Measurements from ENCODE around the gene PTH1R.

The PTH1R gene

GRCh38 chr3:46849686-46850467 lies 27.6 kb upstream of the PTH1R start:
- DNase-seq (ENCODE audit: low read depth): no peak

GRCh38 chr3:46850468-46850779 lies 27.1 kb upstream of the PTH1R start:
- DNase-seq (ENCODE audit: low read depth): no peak

GRCh38 chr3:46851364-46852333 lies 25.9 kb upstream of the PTH1R start:
- DNase-seq (ENCODE audit: low read depth): no peak

- no peak for DNase-seq (ENCODE audit: low read depth)
These were observed 25.2 kb upstream of the PTH1R start for GRCh38 chr3:46852334-46852720.

- DNase-seq (ENCODE audit: low read depth): no peak
These were observed 24.6 kb upstream of the PTH1R start for GRCh38 chr3:46852839-46853355.

- no peak for DNase-seq (ENCODE audit: low read depth)
These were observed 23.8 kb upstream of the PTH1R start for GRCh38 chr3:46853441-46854415.

DNA sequence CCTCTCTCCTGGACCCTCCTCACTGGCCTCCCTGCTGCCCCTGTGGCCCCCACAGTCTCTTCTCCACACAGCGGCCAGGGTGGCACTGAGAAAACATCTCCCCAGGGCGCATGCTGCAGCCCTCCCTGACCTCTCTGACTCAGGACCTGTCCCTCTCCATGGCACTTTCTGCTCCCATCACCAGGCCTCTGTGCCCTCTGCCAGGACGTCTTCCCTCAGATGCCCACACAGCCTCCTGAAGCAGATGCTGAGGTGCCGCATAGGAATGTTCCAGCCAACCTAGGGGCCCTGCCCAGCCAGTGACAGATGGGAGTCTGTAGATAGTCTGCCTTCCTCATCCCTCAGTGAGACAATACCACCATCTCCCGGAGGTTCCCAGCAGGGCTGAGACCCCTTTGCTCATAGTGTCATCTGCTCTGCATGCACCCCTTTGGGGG lies 22.9 kb upstream of the PTH1R start:
- DNase-seq (ENCODE audit: low read depth): no peak

DNA sequence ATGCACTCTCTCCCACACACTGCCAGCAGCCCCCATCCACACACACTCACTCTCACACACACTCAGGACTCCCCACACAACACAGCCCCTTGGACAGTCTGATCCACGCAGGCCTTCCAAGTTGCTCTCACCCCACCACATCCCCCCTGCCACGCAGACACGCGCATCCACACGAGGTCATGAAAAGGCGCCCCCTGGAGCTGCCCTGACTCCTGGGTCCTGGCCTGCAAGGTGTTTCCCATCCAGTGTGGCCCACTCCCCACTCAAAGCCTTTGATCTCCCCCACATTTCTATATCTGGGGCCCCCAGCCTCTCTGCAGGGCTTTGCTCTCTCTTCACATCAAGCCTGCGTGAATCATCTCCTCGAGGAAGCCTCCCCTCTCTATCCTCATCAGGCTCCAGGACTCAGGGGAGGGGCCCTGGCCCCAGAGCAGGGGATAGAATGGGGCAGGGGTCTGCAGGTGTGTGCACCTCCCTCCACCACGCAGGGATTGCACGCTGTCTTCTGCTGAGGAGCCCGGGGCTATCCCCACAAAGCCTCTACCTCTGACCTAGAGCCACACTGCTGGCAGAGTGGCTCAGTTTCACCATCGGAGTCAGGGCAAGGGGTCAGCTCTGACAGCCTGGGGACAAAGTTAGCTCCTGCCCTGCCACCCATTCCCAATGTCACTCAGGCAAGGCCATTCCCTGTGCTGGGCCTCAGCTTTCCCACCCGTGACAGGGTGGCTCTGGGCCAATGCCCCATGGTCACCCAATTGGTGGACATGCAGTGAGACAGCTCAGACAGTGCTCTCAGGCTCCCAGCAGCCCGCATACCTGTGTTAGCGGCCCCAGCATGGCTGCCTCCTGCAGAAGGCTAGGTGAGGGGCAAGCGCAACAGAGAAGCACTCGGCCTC lies 20.7 kb upstream of the PTH1R start:
- DNase-seq (ENCODE audit: low read depth): no peak

GRCh38 chr3:46857485-46858341 lies 19.8 kb upstream of the PTH1R start:
- no peak for DNase-seq (ENCODE audit: low read depth)

DNA sequence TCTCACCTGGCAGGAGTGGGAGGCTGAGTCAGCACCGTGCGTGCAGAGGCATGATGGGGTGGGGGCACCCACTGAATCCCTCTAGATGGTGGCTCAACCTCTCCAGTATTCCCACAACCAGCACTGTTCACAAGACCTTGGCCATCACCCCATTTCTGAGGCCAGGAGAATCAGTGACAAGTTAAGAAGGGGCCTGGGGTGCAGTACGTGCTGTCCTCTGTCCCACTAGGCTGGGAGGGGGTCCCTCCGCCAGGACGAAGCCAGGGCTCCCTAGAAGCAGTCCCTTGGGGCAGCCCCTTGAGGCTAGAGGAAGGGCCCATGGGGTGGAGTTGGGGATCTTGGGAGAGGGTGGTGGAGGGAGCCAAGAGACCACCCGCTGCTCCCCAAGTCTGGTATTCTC lies 19.1 kb upstream of the PTH1R start:
- no peak for DNase-seq (ENCODE audit: low read depth)

- no peak for DNase-seq (ENCODE audit: low read depth)
These were observed 18.4 kb upstream of the PTH1R start for GRCh38 chr3:46859001-46859710.

- DNase-seq (ENCODE audit: low read depth): no peak
These were observed 17.3 kb upstream of the PTH1R start for GRCh38 chr3:46860017-46860809.

- DNase-seq (ENCODE audit: low read depth): no peak
These were observed 16.5 kb upstream of the PTH1R start for GRCh38 chr3:46860810-46861604.

DNA sequence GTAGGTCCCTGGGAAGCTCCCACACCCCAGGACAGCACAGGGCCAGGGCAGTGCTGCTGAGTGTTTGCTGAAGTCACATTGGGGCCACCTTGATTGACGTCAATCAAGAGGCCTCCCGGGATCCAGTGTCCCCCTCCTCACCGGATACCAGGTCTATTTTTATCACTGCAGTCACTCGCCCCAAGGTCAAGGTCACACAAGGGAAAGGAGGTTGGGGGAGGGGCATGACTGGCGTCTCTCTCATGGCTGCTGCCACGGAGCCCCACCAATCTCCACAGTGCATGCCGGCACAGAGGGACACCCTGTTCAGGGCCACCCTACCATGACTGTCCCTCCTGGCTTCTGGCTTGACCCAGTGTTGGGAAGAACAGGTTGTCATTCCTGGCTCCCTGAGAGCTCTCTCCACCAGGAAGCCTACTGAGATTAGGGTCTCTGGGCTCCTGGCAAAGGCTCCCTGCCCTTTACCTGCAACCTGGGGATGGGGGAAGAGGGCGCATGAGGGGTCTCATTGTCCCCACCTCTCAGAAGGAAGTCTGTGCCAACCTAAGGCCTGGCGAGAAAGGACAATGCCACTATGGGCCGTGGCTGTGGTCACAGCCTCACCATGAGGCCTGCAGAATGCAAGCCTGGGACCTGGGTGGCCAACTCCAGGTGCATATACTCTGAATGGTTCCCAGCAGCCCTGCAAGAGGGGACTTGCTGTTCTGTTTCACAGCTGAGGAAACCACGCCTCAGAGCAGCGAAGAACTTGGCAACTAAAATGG lies 15.7 kb upstream of the PTH1R start:
- DNase-seq (ENCODE audit: low read depth): no peak

- no peak for DNase-seq (ENCODE audit: low read depth)
These were observed 15.0 kb upstream of the PTH1R start for GRCh38 chr3:46862369-46863025.

- DNase-seq (ENCODE audit: low read depth): no peak
These were observed 14.2 kb upstream of the PTH1R start, which contains the start of gene MYL3 for GRCh38 chr3:46863261-46863782. Gene MYL3 (minus strand): TSS chr3:46863444. CDS start chr3:46863390, 54 bp downstream.
